GM13977 (cell line): ENCODE measurements around the gene PALLD.

ENCODE experiments used
- DNase-seq: peaks from one replicate; pipeline ENCODE4 v3.0.0; 2012; ENCODE audit warnings: low spot score
- in situ Hi-C: fragments of 300-500 bp; cut with MboI; formaldehyde crosslinking; loops from one replicate; pipeline ENCODE4 v1.12.0; 2022; ENCODE audit warnings: low sequenced_read_pairs, low pct_unique_long_range_greater_than_20kb, mixed read lengths, inconsistent platforms; ENCODE audit not compliant: unreplicated experiment
- TF ChIP-seq, protein P1 (sequence below): IDR thresholded peaks from 2 replicates; pipeline ENCODE4 v1.5.1; 2012; ENCODE audit warnings: mild to moderate bottlenecking, control low read depth; ENCODE audit not compliant: insufficient read depth; ENCODE audit errors: extremely low read depth, missing control alignments

Gene PALLD

DNA sequence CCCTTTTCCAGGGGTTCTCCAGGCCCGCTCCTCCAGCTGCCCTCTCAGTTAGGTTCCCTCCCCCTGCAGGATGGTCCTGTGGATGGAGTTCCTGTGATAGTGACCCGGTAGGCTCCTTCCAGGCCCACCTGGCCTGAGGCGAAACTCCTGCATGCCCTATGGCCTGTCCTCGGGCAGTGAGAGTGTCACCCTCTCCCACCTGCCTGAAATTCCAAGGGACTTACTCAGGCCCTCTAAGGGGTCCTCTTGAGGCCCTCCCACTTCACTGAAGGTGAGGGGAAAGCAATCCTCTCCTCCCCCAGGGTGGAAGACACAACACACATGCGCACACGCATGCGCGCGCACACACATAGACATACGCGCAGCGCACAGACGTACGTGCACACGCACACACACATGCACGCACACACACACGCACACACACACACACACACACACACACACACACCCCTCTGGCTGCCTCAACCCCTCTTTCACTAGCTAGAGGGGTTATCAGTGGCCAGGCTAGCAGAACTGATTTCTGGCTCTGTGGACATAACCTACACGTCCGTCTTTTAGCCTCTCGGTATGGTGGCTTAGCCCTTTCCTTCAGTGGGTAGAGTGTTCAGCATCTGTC is 297.3 kb downstream of the PALLD start:
- TF ChIP-seq, protein P1, sequence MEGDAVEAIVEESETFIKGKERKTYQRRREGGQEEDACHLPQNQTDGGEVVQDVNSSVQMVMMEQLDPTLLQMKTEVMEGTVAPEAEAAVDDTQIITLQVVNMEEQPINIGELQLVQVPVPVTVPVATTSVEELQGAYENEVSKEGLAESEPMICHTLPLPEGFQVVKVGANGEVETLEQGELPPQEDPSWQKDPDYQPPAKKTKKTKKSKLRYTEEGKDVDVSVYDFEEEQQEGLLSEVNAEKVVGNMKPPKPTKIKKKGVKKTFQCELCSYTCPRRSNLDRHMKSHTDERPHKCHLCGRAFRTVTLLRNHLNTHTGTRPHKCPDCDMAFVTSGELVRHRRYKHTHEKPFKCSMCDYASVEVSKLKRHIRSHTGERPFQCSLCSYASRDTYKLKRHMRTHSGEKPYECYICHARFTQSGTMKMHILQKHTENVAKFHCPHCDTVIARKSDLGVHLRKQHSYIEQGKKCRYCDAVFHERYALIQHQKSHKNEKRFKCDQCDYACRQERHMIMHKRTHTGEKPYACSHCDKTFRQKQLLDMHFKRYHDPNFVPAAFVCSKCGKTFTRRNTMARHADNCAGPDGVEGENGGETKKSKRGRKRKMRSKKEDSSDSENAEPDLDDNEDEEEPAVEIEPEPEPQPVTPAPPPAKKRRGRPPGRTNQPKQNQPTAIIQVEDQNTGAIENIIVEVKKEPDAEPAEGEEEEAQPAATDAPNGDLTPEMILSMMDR: no peak
- in situ Hi-C loops: no loop called here
- no peak for DNase-seq

DNA sequence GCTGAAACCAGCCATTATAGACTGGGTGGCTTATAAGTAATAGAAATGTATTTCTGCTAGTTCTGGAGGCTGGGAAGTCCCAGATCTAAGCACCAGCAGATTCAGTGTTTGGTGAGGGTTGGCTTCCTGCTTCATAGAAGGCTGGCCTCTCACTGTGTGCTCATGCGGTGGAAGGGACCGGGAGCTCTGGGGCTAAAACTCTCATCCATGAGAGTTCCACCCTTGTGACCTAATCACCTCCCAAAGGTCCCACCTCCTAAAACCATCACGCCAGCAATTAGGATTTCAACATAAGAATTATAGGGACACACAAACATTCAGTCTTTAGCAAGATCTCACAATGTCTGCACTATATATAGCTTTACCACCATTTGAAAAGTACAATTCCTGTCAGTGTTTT is 298.0 kb downstream of the PALLD start:
- no peak for DNase-seq
- TF ChIP-seq, protein P1: no peak
- in situ Hi-C loops: no loop called here

DNA sequence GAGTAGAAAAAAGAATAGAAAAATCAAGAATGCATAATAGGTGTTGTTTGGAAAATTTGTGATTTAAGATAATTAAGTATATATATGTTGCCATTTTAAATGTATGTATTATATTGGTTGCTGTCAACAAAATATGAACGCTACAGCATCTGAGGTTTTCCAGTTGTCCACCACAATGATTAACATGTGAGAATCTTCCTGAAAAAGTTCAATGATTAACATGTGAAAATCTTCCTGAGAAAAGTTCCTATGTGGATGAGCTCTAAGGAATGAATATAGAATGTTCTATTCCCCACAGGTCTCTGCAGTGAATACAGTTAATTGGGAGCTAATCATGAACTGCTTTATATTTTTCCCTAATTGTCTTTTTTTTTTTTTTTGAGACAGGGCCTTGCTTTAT is 298.5 kb downstream of the PALLD start:
- DNase-seq: no peak
- TF ChIP-seq, protein P1: no peak
- in situ Hi-C loops: no loop called here

DNA sequence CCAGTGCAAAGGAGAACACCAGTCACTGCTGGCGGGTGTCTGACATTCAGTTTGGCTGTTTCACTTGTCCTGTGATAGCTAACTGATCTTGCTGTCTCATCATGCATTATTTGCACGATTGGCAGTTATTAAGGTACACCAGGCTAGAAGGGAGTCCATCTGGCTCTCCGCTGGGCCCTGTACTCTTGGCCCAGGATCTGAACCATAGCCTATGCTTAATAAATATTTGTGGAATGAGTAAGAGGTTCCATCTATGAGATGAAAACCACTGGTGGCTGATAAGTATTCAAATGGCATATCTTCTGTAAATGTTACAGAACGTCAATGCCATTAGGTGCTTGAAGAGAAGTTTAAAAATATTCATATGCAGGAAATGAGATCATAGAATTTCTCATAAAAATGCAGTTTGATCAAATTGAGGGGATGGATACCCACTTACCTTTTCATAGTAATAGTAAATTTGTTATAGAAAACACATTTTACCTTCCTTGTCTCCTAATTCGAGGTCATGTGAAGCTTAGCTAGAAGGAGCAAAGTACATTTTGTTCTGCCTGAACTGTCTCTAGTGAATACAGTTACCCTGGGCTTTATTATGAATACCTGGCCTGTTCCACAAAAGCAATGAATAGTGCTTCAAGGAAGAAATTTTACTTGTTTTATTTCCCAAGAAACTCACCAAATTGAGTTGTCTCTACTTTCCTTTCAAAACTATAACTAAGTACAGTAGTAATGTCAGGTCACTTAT is 299.7 kb downstream of the PALLD start:
- TF ChIP-seq, protein P1: no peak
- in situ Hi-C loops: no loop called here
- no peak for DNase-seq

DNA sequence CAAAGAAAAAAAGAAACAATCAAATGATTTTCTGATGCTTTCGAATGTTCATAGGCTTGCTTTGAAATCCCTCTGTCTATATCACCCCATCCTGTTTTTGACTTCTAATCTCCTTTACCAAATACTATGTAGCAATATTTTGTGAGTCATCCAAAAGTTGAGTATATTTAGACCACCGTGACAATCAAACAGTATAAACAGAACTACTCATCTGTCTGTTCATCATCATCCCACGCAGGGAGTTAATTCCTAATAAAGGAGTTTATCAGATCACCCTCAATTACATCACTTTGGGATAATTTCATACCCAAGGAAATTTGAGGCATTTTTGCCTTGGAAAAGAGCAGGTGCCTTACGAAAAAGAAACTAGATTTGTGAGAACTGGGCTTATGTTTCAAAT is 300.3 kb downstream of the PALLD start:
- in situ Hi-C loops: no loop called here
- no peak for DNase-seq
- TF ChIP-seq, protein P1: no peak

DNA sequence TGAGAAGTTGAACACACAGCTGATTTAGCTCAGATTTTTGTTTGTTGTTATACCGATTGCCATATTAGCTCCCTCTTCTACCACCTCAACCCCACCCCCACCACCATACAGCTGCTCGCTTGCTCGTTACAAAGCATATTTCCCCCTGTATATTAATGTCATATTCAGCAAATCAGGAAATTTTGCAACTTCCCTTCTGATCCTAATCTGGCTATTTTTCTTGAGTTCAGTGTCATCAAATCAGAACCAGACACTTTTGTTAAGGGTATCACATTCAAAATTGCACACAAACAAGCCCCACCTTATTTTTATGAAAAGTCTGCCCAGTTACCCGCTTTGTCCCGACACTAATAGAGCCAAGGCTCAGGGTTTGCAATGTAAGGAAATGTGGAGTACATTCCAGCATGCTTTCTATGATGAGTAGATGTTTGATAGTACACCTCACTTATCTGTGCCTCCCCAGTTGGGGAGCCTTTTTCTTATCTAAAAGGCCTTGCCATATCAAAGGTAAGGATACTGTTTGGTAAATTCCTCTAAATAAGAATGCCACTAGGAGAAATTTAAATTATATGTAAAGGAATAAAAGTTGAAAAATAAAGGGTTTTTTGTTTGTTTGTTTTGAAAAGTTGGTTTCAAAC is 301.0 kb downstream of the PALLD start:
- TF ChIP-seq, protein P1: no peak
- in situ Hi-C loops: no loop called here

More for the DNA sequence above, 301.0 kb downstream of the PALLD start:
- DNase-seq: no peak
